Coronary artery (tissue), 2 donors: ENCODE data around the gene HELT.

Experiments
- DNase-seq: peaks from one replicate; pipeline ENCODE4 v3.0.0-alpha.2; 2017; ENCODE audit warnings: low spot score
- H3K27ac ChIP-seq, 2 donors: fragments of 200-600 bp; sonication (generic); one replicate each; pipeline ENCODE4 v1.5.1; 2016 to 2019
- H3K4me3 ChIP-seq: fragments of 200-600 bp; sonication (generic); 2 replicates; pipeline ENCODE4 v1.5.1; 2016; ENCODE audit warnings: mild to moderate bottlenecking, moderate library complexity
- CTCF ChIP-seq: fragments of 200-600 bp; sonication (generic); IDR thresholded peaks from one replicate; pipeline ENCODE4 v1.5.1; 2019; ENCODE audit warnings: antibody characterized with exemption

HELT gene

GRCh38 chr4:185028625-185029024, 10.3 kb downstream of the HELT start:
- Histone ChIP-seq H3K27ac (no peak overlapping the region), H3K4me3 (no peak overlapping the region)
- TF ChIP-seq CTCF = no peak
- DNase-seq = no peak

- no peak for TF ChIP-seq CTCF
- Histone ChIP-seq H3K27ac (no peak overlapping the region), H3K4me3 (no peak overlapping the region)
- no peak for DNase-seq
These were observed 13.3 kb downstream of the HELT start for GRCh38 chr4:185031611-185032010.

- no peak for DNase-seq
- TF ChIP-seq CTCF = no peak
- Histone ChIP-seq H3K4me3 (no peak overlapping the region), H3K27ac (no peak overlapping the region)
These were observed 14.8 kb downstream of the HELT start for GRCh38 chr4:185033072-185033471.

- Histone ChIP-seq H3K4me3 (no peak overlapping the region), H3K27ac (no peak overlapping the region)
- no peak for DNase-seq
- TF ChIP-seq CTCF = no peak
These were observed 15.7 kb downstream of the HELT start for GRCh38 chr4:185033950-185034349.

GRCh38 chr4:185035284-185035683, 17.0 kb downstream of the HELT start:
- no peak overlapping the region for H3K27ac ChIP-seq
- no peak for TF ChIP-seq CTCF
- H3K4me3 ChIP-seq = no peak overlapping the region
- DNase-seq = no peak

GRCh38 chr4:185036019-185036418, 17.7 kb downstream of the HELT start:
- Histone ChIP-seq H3K27ac (no peak overlapping the region), H3K4me3 (no peak overlapping the region)
- DNase-seq = no peak
- no peak for TF ChIP-seq CTCF

- TF ChIP-seq CTCF = no peak
- no peak for DNase-seq
- no peak overlapping the region for H3K4me3 ChIP-seq
- H3K27ac ChIP-seq = no peak overlapping the region
These were observed 18.6 kb downstream of the HELT start for GRCh38 chr4:185036842-185037241.
